GM18526 (cell line): Measurements from ENCODE around the gene GPR12.

ENCODE experiments used
- POLR2A ChIP-seq: IDR thresholded peaks from 3 replicates; pipeline ENCODE4 v1.6.1; 2011; ENCODE audit not compliant: insufficient read length; ENCODE audit errors: extremely low read depth

Gene GPR12

DNA sequence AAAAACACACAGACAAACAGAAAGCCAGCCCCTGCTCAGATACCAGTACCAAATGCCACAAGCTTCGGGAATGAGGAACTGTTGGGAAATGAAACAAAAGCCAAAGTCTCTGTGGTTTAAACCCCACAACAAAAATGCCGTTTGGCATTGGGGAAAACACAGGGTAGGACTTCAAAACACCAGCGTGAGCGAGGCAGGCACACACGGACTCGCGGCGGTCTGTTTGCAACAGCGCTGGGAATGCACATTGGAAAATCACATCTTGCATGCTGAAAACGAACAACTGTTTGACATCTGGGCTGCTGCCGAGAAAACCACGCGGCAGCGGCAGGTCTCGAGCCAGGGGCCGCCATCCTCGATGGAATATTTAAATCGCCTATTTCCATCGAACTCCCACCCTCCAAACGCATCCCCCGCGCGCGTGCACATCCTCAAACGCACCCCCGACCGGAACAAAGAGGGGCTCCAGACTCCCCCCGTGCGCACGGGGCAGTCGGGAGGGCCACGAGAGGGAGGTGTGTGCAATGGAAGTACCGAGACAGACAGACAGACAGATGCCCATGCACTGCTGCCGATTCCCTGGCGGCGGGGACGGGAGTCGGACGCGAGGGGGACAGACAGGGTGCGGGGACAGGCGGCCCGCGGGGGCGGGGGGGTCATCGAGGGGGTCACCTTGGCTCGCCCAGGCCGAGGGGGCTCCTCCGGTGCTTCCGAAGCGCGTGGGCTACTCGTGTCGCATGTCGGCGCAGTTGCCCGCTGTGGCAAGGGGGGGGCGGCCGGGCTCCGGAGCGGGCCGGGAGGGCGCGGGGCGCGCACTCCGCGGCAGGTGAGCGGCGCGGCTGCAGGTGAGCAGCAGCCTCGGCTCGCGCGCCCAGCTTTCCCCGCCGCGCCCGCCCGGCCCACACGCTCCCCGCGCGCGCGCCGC lies at the start of gene GPR12:
Gene GPR12 (minus strand): TSS at position 880 of the 925 bp plus-strand sequence. CDS start 959 bp downstream, outside the sequence.
- TF ChIP-seq POLR2A, result no peak

DNA sequence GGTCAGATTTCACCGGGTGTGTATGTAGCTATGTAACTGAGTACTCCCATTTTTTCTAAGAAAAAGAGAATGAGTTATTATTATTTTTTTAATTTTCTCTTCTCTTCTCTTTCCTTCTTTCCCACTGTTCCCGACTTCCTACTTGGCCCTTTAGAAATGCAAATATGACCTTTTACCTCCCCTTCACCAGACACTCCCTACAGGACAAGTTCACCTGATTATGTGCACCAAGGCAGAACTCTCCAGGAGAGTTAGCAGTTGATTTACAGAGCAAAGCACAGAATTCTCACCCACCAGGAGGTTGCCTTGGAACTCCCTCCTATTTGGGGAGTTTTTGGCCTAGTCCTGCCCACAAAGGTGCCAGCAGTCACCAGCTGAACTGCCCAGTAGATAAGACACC lies 49.5 kb upstream of the GPR12 start:
- no peak for TF ChIP-seq POLR2A

DNA sequence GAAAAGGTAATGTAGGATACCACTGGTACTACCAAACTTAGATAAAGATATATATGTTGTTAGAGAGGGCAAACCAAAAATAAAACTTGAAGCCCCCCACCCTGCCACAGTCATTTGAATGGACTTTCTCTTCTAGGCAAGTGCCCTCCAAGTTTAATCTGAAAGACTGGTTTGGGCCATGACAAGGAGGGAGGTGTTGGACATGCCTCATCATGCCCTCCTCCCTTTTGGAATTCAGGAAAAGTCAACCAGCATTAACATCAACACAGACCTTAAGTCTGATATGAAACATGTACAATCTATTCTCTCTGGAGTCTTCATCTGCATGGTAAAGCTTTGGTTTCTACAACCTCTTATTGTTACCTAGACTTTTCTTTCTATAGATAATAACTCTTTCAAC lies 46.3 kb upstream of the GPR12 start:
- no peak for TF ChIP-seq POLR2A

DNA sequence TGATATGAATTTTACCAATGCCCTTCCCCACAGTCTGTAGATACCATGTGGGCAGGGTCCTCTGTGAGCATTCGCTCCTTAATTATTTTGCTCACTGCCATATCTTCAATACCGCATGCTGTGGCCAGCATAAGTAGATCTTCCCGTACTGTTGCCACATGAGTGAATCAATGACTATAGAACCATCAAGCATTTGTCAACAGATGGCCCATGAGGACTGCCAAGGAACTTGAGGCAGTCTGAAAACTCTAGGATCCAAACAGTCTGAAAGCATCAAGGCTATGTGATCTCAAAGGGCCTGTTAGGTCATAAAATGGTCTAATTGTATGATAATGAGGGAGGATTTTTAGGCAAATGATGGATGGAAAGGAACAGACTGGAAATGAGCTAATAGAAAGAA lies 27.4 kb upstream of the GPR12 start:
- no peak for TF ChIP-seq POLR2A

DNA sequence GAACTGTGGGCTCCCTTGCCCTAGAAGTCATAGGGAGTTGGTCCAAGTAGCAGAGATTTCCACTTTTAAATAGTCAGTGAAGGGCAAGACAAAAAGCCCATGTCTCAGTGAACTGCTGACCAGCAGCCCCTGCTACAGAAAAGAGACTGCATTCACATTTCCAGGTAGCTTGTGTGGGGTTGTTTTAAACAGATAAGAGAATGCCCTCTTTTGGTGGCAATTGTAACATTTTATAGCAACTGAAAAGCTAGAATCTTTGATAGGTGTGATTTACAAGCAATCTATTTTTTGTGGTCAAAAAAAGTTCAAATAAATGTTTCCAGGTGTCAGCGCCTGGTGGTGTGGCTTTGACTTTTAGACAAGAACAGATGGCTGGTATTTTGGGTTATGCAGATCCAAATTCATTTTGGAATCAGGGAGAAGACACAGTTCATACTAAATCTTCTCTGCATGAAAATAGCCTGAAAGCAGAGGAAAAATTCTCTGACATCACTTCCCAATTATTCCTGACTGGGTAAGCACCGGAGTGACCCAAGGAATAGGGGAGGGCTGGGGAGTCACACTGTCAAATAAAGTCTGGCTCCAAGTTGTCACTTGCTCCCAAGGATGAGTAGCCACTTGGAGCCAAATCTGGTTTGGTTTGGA lies 26.2 kb upstream of the GPR12 start:
- TF ChIP-seq POLR2A, result no peak

DNA sequence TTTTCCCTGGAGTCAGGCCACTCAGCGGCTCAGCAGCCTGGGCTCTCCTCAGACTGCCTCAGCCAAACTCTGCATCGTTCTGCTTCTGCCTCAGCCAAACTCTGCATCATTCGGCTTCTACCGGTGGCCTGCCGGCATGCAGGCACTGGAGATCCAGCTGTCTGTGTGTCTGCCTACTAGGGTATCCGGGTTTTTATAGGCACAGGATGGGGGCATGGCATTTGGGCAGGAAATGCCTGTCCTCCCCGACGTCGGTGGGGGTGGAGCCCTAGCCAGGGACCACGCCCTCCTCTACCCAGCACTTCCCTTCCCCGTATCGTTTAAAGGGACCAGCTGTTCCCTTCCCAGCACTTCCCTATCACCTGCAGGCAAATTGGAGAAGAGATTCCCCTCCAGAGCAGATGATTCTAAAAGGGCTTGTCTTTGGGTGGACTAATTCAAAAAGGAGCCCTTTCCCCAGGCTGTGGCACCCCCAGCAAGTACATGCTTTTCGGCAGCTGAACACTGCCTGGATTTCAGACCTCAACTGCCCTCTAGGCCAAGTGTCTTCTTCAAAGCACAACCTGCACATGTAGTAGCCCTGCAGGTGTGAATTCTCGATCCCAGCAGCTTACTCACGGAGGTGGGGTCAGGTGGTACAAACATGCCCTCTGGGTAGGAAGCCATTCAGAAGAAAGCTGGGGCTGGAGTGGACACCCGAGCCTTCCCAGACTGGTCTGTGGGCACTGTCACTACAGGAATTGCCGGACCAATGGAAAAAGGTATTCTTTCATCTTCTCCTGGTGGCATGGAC lies 25.4 kb upstream of the GPR12 start:
- TF ChIP-seq POLR2A, result no peak

DNA sequence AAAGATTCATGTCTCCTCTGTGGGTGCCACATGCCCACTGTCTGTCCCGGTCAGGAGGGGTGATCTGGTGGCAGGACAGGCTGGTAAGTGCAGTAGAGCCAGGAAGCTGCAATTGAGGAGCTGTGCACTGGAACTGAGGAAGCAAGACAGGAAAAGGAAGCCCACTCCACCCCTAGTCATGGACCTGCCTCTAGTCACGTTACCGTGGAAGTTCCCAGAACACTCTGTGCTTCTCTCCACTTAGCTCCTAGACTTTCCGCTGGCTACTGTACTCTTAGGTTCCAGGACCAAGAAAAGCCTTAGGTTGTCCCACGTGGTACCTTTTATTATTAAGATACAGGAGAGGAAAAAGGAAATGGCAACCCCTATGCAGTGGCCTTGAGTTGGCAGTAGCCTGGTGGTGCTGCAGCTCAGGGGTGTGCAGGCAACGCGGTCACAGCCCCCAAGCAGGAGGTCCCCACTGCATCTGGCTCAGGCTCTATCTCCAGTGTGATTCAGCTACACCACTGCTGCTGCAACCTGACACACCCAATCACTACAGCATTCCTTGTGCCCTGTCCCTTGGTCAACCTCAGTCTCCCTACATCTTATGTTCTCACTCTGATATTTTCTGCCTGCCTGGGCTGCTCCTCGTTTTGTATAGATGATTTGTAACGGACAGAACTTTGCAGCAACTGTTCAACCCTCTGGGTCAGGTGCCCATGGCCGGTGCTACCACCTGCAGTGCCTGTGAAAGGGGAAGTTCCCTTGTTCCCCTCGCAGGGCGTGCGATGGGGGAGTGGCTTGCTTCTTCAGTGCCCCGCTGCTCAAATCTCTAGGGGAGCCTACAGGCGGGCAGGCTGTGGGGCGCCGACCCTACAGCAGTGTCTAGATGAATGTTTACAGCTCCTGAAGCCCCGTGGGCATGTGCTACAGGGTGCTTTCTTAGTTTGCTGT lies 24.4 kb upstream of the GPR12 start:
- TF ChIP-seq POLR2A, result no peak

DNA sequence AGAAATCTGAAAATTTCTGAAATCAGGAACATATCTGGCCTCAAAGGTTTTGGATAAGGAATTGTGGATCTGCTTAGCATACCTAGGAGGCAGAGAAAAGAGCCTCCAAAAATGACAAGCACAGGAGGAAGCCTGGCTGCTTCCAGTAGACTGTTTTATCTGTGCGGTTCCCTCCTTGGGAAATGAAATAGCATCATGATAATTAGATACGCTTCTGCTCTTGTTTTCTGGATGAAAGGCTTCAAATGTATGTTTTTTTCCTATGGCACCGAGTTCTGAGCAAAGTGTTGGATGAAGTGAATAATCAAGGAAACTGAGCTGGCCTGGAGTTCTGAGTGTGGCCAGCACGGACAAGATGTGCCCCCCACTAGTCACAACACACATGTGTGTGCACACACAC lies 19.8 kb upstream of the GPR12 start:
- no peak for TF ChIP-seq POLR2A

- no peak for TF ChIP-seq POLR2A
These were observed 18.7 kb upstream of the GPR12 start for GRCh38 chr13:26779321-26779720.

DNA sequence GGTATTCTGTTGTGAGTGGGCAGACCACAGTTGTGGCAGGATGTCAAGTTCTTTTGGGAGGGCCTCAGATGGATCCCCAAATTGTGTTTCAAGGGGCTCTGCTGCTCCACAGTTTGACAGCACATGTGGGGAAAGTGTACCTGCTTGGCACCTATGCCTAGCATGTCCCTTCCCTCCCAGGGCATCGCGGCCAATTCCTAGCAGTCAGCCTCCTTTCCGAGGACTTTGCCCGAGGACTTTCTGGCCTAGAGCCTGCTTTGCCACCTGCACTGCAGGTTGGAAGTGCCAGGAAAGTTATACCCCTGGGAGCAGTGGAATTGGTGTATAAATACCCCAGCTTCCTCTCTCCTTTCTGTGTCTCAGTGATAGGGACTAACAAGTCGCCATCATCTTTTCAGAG lies 11.9 kb upstream of the GPR12 start:
- TF ChIP-seq POLR2A, result no peak

- TF ChIP-seq POLR2A, result no peak
These were observed 11.2 kb upstream of the GPR12 start for GRCh38 chr13:26771796-26772195.

DNA sequence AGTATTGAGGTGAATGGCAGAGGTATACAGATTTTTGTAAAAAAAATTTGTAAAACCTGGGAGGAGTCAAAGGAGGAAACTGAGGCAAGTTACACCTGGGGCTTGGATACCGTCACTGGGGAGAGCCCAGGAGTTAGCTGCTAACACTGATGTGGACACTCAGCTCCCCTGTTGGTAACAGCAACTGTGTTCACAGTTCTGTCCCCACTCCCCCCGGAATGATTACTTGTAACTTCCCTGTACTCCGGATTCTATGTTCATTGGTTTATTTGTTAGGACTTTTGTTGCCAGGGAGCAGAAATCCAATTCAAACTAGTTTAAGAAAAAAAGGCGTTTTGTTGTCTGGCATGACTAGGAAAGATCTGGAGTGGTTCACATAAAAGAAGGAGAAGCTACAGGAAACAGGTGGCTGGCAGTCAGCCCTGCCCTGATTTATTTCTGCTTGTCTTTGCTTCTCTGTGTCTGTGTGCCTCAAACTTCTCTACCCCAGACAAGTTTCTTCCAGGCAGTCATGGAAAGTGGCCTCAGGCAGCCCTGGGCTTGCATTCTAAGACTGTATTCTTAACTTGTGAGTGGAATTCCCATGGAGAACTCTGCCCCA lies 2.3 kb upstream of the GPR12 start:
- TF ChIP-seq POLR2A, result no peak

DNA sequence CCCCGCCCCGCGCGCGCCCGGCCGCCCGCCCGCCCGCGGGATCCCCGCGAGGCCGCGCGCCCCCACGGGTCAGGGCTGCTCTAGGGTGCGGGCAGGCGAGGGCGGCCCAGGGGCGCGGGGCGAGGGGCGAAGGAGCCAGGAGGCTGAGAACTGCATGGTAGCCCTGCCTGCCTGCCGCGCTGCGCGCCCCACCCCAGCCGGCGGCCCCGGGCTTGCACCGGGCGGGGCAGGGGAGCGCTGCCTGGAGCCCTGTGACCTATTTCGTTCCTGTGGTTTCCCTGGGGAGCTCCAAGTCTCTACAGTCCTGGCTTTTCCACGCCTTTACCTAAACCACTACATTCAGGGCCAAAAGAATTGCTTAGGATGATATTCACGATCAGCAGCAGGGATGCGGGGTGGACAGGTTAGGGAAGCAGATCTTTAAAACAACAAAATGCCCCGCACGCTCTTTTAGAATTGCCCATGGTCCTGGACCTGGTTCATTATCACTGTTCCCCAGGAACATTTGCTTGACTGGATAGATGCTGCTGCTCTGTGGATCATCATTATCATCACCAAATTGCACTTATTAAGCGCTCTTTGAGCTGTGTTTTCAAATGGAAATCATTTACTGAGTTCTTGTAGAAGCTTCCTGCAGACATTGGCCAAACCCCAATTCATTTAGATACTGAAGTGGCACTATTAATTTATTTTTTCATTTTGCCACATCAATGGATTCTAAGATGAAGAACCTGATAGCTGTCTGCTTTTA lies 421 bp upstream of the GPR12 start:
- TF ChIP-seq POLR2A, result no peak
